ENCODE data around the gene MGRN1. TPM values are rescaled to one million over a fixed set of nuclear protein-coding genes. Genes with fewer than 3 reads are reported as not detected.
"Not testable (repeated sequence)": the region's sequence is repeated elsewhere in the genome, so short reads cannot be mapped to it uniquely, and the experiment has no call there.

MGRN1 gene
- polyA plus RNA-seq, 1 donor from 2014 or later: 35.9 TPM

DNA sequence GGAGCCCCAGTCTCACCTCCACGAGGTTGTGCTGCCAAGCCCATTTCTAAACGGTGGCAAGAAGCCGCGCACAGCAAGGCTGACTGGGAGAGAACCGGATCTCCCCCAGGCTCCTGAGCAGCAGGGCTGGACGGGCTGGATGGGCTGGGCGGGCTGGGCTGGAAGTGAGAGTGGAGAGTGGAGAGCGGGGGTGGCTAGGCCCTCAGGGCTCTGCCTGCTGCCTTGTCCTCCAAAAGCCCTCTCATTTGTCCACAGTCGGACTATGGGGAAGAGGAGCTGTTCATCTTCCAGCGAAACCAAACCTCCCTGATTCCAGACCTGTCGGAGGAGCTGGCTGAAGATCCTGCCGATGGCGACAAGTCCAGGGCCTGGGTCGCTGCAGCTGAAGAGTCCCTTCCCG lies 112.9 kb downstream of the MGRN1 start:
- Histone ChIP-seq H2AFZ (ENCODE audit: low read depth, low read length) (no peak overlapping the region), H3K27me3 (ENCODE audit: insufficient read depth, low read depth, low read length) (no peaks in the 10 kb centered on the region), H3K36me3 (ENCODE audit: insufficient read depth, low read length) (no peaks in the 10 kb centered on the region), H3K9ac (ENCODE audit: low read length) (no peak overlapping the region), H3K27ac (ENCODE audit: low read length) (no peak overlapping the region), H3K79me2 (replicated peaks; ENCODE audit: insufficient read depth, low read length) (peaks cover 9% of the 10 kb centered on the region), H3K9me2 (ENCODE audit: insufficient read depth, low read length) (no peaks in the 10 kb centered on the region), H3K9me3 (ENCODE audit: low read length) (no peaks in the 10 kb centered on the region), H3K4me2 (ENCODE audit: low read length) (no peak overlapping the region), H4K20me1 (ENCODE audit: insufficient read depth) (no peaks in the 10 kb centered on the region), H3F3A (ENCODE audit: insufficient read depth, low read length, poor library complexity, severe bottlenecking) (no peaks in the 10 kb centered on the region), H3K4me3 (ENCODE audit: low read length) (no peak overlapping the region)
- no peak for TF ChIP-seq POLR2AphosphoS5 (IDR thresholded peaks at IDR 0.05)
- TF ChIP-seq TAF1 (IDR thresholded peaks at IDR 0.05; ENCODE audit: low read depth): no peak
- no peak for TF ChIP-seq EZH2 (IDR thresholded peaks at IDR 0.05; ENCODE audit: borderline replicate concordance, insufficient read depth, low read length, poor library complexity, severe bottlenecking)
- TF ChIP-seq, protein P1, sequence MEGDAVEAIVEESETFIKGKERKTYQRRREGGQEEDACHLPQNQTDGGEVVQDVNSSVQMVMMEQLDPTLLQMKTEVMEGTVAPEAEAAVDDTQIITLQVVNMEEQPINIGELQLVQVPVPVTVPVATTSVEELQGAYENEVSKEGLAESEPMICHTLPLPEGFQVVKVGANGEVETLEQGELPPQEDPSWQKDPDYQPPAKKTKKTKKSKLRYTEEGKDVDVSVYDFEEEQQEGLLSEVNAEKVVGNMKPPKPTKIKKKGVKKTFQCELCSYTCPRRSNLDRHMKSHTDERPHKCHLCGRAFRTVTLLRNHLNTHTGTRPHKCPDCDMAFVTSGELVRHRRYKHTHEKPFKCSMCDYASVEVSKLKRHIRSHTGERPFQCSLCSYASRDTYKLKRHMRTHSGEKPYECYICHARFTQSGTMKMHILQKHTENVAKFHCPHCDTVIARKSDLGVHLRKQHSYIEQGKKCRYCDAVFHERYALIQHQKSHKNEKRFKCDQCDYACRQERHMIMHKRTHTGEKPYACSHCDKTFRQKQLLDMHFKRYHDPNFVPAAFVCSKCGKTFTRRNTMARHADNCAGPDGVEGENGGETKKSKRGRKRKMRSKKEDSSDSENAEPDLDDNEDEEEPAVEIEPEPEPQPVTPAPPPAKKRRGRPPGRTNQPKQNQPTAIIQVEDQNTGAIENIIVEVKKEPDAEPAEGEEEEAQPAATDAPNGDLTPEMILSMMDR (IDR thresholded peaks at IDR 0.05; ENCODE audit: poor library complexity, severe bottlenecking): no peak
- TF ChIP-seq MXI1 (conservative IDR thresholded peaks at IDR 0.05; ENCODE audit: poor library complexity, severe bottlenecking): no peak
- TF ChIP-seq SMC3 (conservative IDR thresholded peaks at IDR 0.05; ENCODE audit: poor library complexity): no peak
- TF ChIP-seq, protein P2, sequence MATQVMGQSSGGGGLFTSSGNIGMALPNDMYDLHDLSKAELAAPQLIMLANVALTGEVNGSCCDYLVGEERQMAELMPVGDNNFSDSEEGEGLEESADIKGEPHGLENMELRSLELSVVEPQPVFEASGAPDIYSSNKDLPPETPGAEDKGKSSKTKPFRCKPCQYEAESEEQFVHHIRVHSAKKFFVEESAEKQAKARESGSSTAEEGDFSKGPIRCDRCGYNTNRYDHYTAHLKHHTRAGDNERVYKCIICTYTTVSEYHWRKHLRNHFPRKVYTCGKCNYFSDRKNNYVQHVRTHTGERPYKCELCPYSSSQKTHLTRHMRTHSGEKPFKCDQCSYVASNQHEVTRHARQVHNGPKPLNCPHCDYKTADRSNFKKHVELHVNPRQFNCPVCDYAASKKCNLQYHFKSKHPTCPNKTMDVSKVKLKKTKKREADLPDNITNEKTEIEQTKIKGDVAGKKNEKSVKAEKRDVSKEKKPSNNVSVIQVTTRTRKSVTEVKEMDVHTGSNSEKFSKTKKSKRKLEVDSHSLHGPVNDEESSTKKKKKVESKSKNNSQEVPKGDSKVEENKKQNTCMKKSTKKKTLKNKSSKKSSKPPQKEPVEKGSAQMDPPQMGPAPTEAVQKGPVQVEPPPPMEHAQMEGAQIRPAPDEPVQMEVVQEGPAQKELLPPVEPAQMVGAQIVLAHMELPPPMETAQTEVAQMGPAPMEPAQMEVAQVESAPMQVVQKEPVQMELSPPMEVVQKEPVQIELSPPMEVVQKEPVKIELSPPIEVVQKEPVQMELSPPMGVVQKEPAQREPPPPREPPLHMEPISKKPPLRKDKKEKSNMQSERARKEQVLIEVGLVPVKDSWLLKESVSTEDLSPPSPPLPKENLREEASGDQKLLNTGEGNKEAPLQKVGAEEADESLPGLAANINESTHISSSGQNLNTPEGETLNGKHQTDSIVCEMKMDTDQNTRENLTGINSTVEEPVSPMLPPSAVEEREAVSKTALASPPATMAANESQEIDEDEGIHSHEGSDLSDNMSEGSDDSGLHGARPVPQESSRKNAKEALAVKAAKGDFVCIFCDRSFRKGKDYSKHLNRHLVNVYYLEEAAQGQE (IDR thresholded peaks at IDR 0.05; ENCODE audit: borderline replicate concordance): no peak
- TF ChIP-seq EP300 (conservative IDR thresholded peaks at IDR 0.05; ENCODE audit: poor library complexity, severe bottlenecking): no peak

DNA sequence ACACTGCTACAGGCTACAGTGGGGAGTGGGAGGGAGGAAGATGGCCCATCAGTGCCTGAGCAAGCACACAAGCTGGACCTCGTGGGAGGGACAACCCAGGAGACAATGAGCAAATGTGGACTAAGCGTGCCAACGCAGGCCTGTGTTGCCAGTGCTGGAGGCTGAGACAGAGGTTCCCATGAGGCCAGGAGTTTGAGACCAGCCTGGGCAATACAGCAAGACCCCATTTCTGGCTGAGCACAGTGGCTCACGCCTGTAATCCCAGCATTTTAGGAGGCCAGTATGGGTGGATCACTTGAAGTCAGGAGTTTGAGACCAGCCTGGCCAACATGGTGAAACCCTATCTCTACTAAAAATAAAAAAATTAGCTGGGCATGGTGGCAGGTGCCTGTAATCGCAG lies 113.7 kb downstream of the MGRN1 start:
- H3K4me2 ChIP-seq (ENCODE audit: low read length); H3K36me3 ChIP-seq (ENCODE audit: insufficient read depth, low read length); H4K20me1 ChIP-seq (ENCODE audit: insufficient read depth); H3K4me3 ChIP-seq (ENCODE audit: low read length); H3K27me3 ChIP-seq (ENCODE audit: insufficient read depth, low read depth, low read length); H3K9me2 ChIP-seq (ENCODE audit: insufficient read depth, low read length); H3K27ac ChIP-seq (ENCODE audit: low read length); H3K79me2 ChIP-seq (replicated peaks; ENCODE audit: insufficient read depth, low read length); H2AFZ ChIP-seq (ENCODE audit: low read depth, low read length); H3K9ac ChIP-seq (ENCODE audit: low read length); H3K9me3 ChIP-seq (ENCODE audit: low read length); H3F3A ChIP-seq (ENCODE audit: insufficient read depth, low read length, poor library complexity, severe bottlenecking): not testable (repeated sequence)

Small RNA genes lying within 50 kb of the gene (small RNA-seq; reads per million reads assigned to genes)
- gene MIR6769A (1.7 to 6.1 (median 3.5) reads per million in 3 experiments), gene RN7SL850P (0 reads per million in 3 experiments)

Other genes with a start within 250 kb of the MGRN1 start
- gene CORO7, start 208.2 kb upstream of the MGRN1 start, polyA plus RNA-seq: 57.6 and 65.3 TPM in 2 replicates
- 44.8 and 60.0 TPM in 2 replicates for gene DNAJA3, start 199.0 kb upstream of the MGRN1 start, polyA plus RNA-seq
- gene NMRAL1, start 150.2 kb upstream of the MGRN1 start, polyA plus RNA-seq: 6.3 and 10.0 TPM in 2 replicates
- 62.9 and 79.4 TPM in 2 replicates for gene HMOX2, start 148.4 kb upstream of the MGRN1 start, polyA plus RNA-seq
- gene CDIP1, start 86.1 kb upstream of the MGRN1 start, polyA plus RNA-seq: 16.4 and 18.8 TPM in 2 replicates
- gene C16orf96, start 68.5 kb upstream of the MGRN1 start, polyA plus RNA-seq: 0.21 and 0.26 TPM in 2 replicates
- gene UBALD1, start 9.9 kb upstream of the MGRN1 start, polyA plus RNA-seq: 3.3 and 4.1 TPM in 2 replicates
- gene NUDT16L1, start 68.7 kb downstream of the MGRN1 start, polyA plus RNA-seq: 125 and 153 TPM in 2 replicates
- 53.9 and 65.2 TPM in 2 replicates for gene ANKS3, start 109.4 kb downstream of the MGRN1 start, polyA plus RNA-seq
- 3.4 and 6.2 TPM in 2 replicates for gene DNAAF8, start 109.7 kb downstream of the MGRN1 start, polyA plus RNA-seq
- gene ZNF500, start 142.3 kb downstream of the MGRN1 start, polyA plus RNA-seq: 16.0 and 29.0 TPM in 2 replicates
- 1.8 and 4.7 TPM in 2 replicates for gene SEPTIN12, start 163.5 kb downstream of the MGRN1 start, polyA plus RNA-seq
- not detected in 2 replicates for gene SMIM22, start 170.5 kb downstream of the MGRN1 start, polyA plus RNA-seq
- 203 and 241 TPM in 2 replicates for gene ROGDI, start 177.8 kb downstream of the MGRN1 start, polyA plus RNA-seq
- 78.6 and 87.6 TPM in 2 replicates for gene GLYR1, start 222.5 kb downstream of the MGRN1 start, polyA plus RNA-seq
- 17.1 and 18.5 TPM in 2 replicates for gene UBN1, start 222.7 kb downstream of the MGRN1 start, polyA plus RNA-seq

Measured in neural cell (in vitro differentiated cells).